Right lobe of liver (tissue), 6 donors: ENCODE measurements around the gene CD58. TPM values are rescaled to one million over a fixed set of nuclear protein-coding genes. Genes with fewer than 3 reads are reported as not detected.
"Not testable (repeated sequence)": the region's sequence is repeated elsewhere in the genome, so short reads cannot be mapped to it uniquely, and the experiment has no call there.

ENCODE experiments used
- ATAC-seq, 4 donors: fragments of 200-7000 bp; cut with Tn5 transposase; one replicate each; pipeline ENCODE4 v1.9.1; 2020; ENCODE audit warnings: mild to moderate bottlenecking in 4 of 4, moderate library complexity in 4 of 4
- DNase-seq, 3 donors: peaks; one replicate each; pipeline ENCODE4 v3.0.0-alpha.2; 2020
- H3K27ac ChIP-seq, 3 donors: fragments of 200-600 bp; one replicate each; pipeline ENCODE4 v1.8.0; 2022
- H3K27me3 ChIP-seq, 2 donors: fragments of 200-600 bp; one replicate each; pipeline ENCODE4 v1.8.0; 2022
- H3K36me3 ChIP-seq, 4 donors: fragments of 200-600 bp; sonication (generic) in 1 of 4; one replicate each; pipeline versions ENCODE4 v1.5.1 to v1.8.0; 2017 to 2022; ENCODE audit warnings: control low read depth in 1 of 4
- H3K4me1 ChIP-seq, 4 donors: fragments of 200-600 bp; sonication (generic) in 1 of 4; one replicate each; pipeline versions ENCODE4 v1.5.1 to v1.8.0; 2017 to 2022; ENCODE audit warnings: control low read depth in 1 of 4
- H3K4me3 ChIP-seq, 3 donors: fragments of 200-600 bp; one replicate each; pipeline ENCODE4 v1.8.0; 2022
- H3K9me3 ChIP-seq, 4 donors: fragments of 200-600 bp; sonication (generic) in 1 of 4; one replicate each; pipeline versions ENCODE4 v1.5.1 to v1.8.0; 2017 to 2022; ENCODE audit warnings: control low read depth in 1 of 4
- POLR2A ChIP-seq: fragments of 450-650 bp; IDR thresholded peaks from one replicate; pipeline ENCODE4 v1.6.1; 2017; ENCODE audit warnings: antibody characterized with exemption, mild to moderate bottlenecking
- whole genome bisulfite sequencing: methylation state at CpG from one replicate; pipeline ENCODE4 v1.1.6; 2018; ENCODE audit warnings: low coverage, low lambda C conversion rate; ENCODE audit not compliant: insufficient coverage; ENCODE audit errors: missing lambda C conversion rate; 5-methylcytosine and 5-hydroxymethylcytosine counted together
- intact Hi-C, 2 donors: fragments of 100-400 bp; cut with DNase I; formaldehyde crosslinking; loops; one replicate each; pipeline versions ENCODE4 v1.11.2 to v1.14.1; 2022
- total RNA-seq, 6 experiments: library from RNA; depleted of rRNA in 2 of 6; stranded (reverse); fragments of >200 nt in 2 of 6; fragmentation: NEBNext Ultra II Directional in 3 of 6; extraction: Animal tissue kit (Norgen Biotek cat#: 25700) in 3 of 6; gene quantifications; one replicate each; pipeline versions ENCODE4 v1.1.0 to v1.2.4, GENCODE V29; 2016 to 2023
- TF ChIP-seq, protein P1 (sequence below), 4 donors: fragments of 200-600 bp in 3 of 4; fragments of 450-650 bp in 1 of 4; IDR thresholded peaks; one replicate each; pipeline versions ENCODE4 v1.5.1 to v1.8.0; 2016 to 2022; ENCODE audit warnings: antibody characterized with exemption in 4 of 4, mild to moderate bottlenecking in 2 of 4
- donor health status: DM: no; HTN: yes; CAD: no.
- donor health status: DM: no; HTN: no; CAD: no.
- donor health status: DM: no; HTN: no; CAD: no.
- donor health status: DM: no; HTN: yes; CAD: no.
- donor health status: DM: no; HTN: yes; CAD: no.

The CD58 gene
- total RNA-seq, 6 experiments from 2014 or later, result 3.5 to 13.8 (median 7.5) TPM

DNA sequence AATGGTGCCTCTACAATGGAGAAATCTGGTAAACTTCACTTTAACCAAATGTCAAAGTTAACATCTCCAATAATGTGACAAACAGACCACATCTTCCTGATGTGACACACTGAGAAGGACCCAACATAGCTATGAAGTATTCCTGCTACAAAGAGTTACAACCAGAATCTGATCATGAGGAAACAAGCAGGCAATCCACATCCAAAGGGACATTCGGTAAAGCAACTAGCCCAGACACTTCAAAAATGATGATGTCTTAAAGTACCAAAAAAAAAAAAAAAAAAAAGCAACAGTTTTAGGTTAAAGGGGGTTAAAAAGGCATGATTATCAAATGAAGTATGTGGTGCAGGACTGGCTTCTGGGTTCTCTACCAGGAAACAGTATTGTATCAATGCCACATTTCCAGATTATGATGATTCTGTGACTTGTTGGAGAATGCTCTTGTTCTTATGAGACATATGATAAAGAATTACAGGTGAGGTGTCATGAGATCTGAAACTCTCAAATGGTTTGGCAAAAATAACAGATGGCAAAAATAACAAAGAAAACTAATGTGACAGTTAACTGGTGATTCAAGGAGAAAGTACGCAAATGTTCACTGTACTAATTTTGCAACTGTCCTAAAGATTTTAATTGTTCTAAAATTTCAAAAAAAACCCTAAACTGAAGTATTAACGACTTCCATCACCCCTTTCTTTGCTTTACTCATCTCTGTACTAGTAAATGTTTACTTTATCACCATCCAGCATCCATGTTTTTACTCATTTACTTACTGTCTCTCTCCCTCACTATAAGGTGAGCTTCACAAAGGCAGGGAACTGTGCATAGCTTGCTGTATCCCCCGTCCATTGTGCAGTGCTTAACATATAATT, 2.8 kb downstream of the CD58 start:
- 62% methylated on average over 4 of the region's 4 CpGs for WGBS
- no peak overlapping the region for H3K4me3 ChIP-seq
- H3K27me3 ChIP-seq, result no peaks in the 10 kb centered on the region
- no peak for ATAC-seq
- H3K27ac ChIP-seq, result no peak overlapping the region
- intact Hi-C loops, result no loop called here
- no peaks in the 10 kb centered on the region for H3K9me3 ChIP-seq
- no peaks in the 10 kb centered on the region for H3K36me3 ChIP-seq
- DNase-seq, result no peak
- H3K4me1 ChIP-seq, result peaks cover 0 to 8% (median 0%) of the 10 kb centered on the region in 4 donors
- TF ChIP-seq, protein P1, sequence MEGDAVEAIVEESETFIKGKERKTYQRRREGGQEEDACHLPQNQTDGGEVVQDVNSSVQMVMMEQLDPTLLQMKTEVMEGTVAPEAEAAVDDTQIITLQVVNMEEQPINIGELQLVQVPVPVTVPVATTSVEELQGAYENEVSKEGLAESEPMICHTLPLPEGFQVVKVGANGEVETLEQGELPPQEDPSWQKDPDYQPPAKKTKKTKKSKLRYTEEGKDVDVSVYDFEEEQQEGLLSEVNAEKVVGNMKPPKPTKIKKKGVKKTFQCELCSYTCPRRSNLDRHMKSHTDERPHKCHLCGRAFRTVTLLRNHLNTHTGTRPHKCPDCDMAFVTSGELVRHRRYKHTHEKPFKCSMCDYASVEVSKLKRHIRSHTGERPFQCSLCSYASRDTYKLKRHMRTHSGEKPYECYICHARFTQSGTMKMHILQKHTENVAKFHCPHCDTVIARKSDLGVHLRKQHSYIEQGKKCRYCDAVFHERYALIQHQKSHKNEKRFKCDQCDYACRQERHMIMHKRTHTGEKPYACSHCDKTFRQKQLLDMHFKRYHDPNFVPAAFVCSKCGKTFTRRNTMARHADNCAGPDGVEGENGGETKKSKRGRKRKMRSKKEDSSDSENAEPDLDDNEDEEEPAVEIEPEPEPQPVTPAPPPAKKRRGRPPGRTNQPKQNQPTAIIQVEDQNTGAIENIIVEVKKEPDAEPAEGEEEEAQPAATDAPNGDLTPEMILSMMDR (IDR thresholded peaks at IDR 0.05), result no peak
- no peak for TF ChIP-seq POLR2A

DNA sequence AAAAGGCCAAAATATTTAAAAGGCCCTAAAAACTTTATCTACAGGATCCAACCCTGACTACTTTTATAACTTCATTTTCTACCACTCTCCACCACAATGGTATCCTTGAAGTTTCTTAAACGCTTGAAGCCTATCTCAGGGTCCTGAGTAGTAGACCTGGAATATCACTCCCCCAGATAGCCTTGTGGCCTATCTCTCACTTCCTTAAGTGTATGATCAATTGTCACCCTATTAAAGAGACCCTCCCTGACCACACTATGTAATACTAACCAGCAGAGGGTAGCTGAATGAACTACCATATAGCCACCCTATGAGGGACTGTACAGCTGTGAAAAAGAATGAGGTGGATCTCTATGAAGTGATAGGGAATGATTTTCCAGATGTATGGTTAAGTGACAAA, 5.6 kb downstream of the CD58 start:
- no peaks in the 10 kb centered on the region for H3K9me3 ChIP-seq
- TF ChIP-seq, protein P1 (IDR thresholded peaks at IDR 0.05), result no peak
- TF ChIP-seq POLR2A, result no peak
- H3K27me3 ChIP-seq, result no peaks in the 10 kb centered on the region
- peaks cover 0 to 3% (median 0%) of the 10 kb centered on the region in 4 donors for H3K4me1 ChIP-seq
- intact Hi-C loops, result no loop called here
- no peak for ATAC-seq
- no peaks in the 10 kb centered on the region for H3K36me3 ChIP-seq
- no peak overlapping the region for H3K27ac ChIP-seq
- DNase-seq, result no peak
- 70% methylated on average over 1 of the region's 1 CpG for WGBS
- no peak overlapping the region for H3K4me3 ChIP-seq

DNA sequence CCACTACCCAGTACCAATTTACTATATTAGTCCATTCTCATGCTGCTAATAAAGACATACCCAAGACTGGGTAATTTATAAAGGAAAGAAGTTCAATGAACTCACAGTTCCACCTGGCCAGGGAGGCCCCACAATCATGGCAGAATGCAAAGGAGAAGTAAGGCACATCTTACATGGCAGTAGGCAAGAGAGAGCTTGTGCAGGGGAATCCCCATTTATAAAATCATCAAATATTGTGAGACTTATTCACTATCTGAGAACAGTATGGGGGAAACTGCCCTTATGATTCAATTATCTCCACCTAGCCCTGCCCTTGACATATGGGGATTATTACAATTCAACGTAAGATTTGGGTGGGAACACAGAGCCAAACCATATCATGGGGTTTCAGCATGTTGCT, 6.4 kb downstream of the CD58 start:
- Histone ChIP-seq H3K36me3 (no peaks in the 10 kb centered on the region), H3K9me3 (no peaks in the 10 kb centered on the region), H3K4me1 (no peaks in the 10 kb centered on the region), H3K4me3 (no peak overlapping the region), H3K27me3 (no peaks in the 10 kb centered on the region), H3K27ac (no peak overlapping the region)
- WGBS, result 86% methylated on average over 1 of the region's 1 CpG
- DNase-seq, result no peak
- ATAC-seq, result no peak
- no peak for TF ChIP-seq POLR2A
- TF ChIP-seq, protein P1 (IDR thresholded peaks at IDR 0.05), result no peak
- intact Hi-C loops, result no loop called here

DNA sequence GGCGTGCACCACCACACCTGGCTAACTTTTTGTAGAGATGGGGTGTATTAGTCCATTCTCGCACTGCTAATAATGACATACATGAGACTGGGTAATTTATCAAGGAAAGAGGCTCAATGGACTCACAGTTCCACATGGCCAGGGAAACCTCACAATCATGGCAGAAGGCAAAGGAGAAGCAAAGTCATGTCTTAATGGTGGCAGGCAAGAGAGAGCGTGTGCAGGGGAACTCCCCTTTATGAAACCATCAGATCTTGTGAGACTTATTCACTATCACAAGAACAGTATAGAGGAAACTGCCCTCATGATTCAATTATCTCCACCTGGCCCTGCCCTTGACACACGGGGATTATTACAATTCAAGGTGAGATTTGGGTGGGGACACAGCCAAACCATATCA, 8.4 kb downstream of the CD58 start:
- intact Hi-C loops, H3K9me3 ChIP-seq, DNase-seq, H3K27me3 ChIP-seq, H3K27ac ChIP-seq, H3K36me3 ChIP-seq, H3K4me3 ChIP-seq, H3K4me1 ChIP-seq, ATAC-seq: not testable (repeated sequence)
- WGBS, result 74% methylated on average over 4 of the region's 4 CpGs

DNA sequence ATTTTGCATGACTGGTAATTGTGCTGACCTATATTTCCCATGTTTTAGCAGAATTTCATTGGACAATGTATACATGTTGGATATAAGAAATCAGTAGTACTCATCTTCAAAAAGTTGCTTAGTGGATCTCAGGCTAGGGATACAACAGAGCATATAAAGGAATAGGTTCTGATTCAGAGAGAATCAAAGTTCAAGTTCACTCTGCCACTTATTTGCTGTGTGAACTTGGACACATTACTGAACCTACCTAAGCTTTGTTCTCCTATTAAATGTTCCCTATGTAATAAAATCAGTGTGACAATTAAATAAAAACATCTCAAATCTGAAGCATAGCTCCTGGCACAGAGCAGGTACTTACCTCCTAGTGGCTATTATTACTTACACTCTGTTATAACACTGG, 9.3 kb downstream of the CD58 start:
- DNase-seq (no peak), ATAC-seq (peak in 3 of 4 donors; percentile 39 to 58 (median 44))
- Histone ChIP-seq H3K4me1 (no peaks in the 10 kb centered on the region), H3K36me3 (no peaks in the 10 kb centered on the region), H3K27me3 (no peaks in the 10 kb centered on the region), H3K9me3 (no peaks in the 10 kb centered on the region), H3K4me3 (no peak overlapping the region), H3K27ac (no peak overlapping the region)
- intact Hi-C loops, result no loop called here
- TF ChIP-seq, protein P1 (IDR thresholded peaks at IDR 0.05), result no peak
